Nephron progenitor cell (in vitro differentiated cells): ENCODE measurements around the gene GLOD5.

Experiments used
- DNase-seq: peaks from one replicate; pipeline ENCODE4 v3.0.0; 2021
- H3K27ac Mint-ChIP-seq: 2 replicates; pipeline ENCODE4 v1.8.0; 2021; ENCODE audit warnings: mild to moderate bottlenecking, moderate library complexity, mixed read lengths
- H3K27me3 Mint-ChIP-seq: 2 replicates; pipeline ENCODE4 v1.8.0; 2021; ENCODE audit warnings: mild to moderate bottlenecking, low read depth, mixed read lengths; ENCODE audit not compliant: poor library complexity
- H3K36me3 Mint-ChIP-seq: 2 replicates; pipeline ENCODE4 v1.8.0; 2021; ENCODE audit warnings: low read depth, mixed read lengths
- H3K4me1 Mint-ChIP-seq: 2 replicates; pipeline ENCODE4 v1.8.0; 2021; ENCODE audit warnings: mixed read lengths
- H3K4me3 Mint-ChIP-seq: 2 replicates; pipeline ENCODE4 v1.8.0; 2021; ENCODE audit warnings: mild to moderate bottlenecking, moderate library complexity, mixed read lengths
- H3K9me3 Mint-ChIP-seq: 2 replicates; pipeline ENCODE4 v1.8.0; 2021; ENCODE audit warnings: mild to moderate bottlenecking, moderate library complexity, mixed read lengths
- CTCF ChIP-seq: fragments of 200-600 bp; sonication (generic); IDR thresholded peaks from 2 replicates; pipeline ENCODE4 v1.5.0; 2021; ENCODE audit warnings: antibody characterized with exemption

GLOD5 gene

GRCh38 chrX:48747415-48748016 lies 14.0 kb upstream of the GLOD5 start:
- Mint-ChIP-seq H3K9me3 (peaks cover 46% of the 10 kb centered on the region), H3K36me3 (no peaks in the 10 kb centered on the region), H3K4me1 (peaks cover 22% of the 10 kb centered on the region), H3K27me3 (peaks cover 10% of the 10 kb centered on the region), H3K4me3 (no peak overlapping the region), H3K27ac (peak overlapping the region; percentile 74)
- DNase-seq = peak; percentile 11
- no peak for TF ChIP-seq CTCF

DNA sequence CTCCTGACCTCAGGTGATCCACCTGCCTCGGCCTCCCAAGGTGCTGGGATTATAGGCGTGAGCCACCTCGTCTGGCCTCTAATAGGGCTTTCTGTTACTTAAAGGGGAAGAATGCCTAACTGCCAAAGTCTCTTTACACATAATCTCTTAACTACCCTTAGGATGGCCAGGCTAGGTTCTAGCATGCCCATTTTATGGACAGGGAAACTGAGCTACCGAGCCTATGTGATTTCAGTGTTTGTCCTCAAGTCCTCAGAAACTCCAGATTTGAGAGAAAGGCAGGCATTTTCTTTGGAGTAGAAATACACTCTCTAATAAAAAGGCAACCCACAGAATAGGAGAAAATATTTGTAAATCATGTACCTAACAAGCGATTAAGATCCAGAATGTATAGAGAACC lies 12.4 kb upstream of the GLOD5 start:
- Mint-ChIP-seq H3K9me3 (peaks cover 45% of the 10 kb centered on the region), H3K4me1 (peaks cover 22% of the 10 kb centered on the region), H3K27me3 (peaks cover 18% of the 10 kb centered on the region), H3K4me3 (no peak overlapping the region), H3K36me3 (no peaks in the 10 kb centered on the region), H3K27ac (no peak overlapping the region)
- TF ChIP-seq CTCF = no peak
- no peak for DNase-seq

DNA sequence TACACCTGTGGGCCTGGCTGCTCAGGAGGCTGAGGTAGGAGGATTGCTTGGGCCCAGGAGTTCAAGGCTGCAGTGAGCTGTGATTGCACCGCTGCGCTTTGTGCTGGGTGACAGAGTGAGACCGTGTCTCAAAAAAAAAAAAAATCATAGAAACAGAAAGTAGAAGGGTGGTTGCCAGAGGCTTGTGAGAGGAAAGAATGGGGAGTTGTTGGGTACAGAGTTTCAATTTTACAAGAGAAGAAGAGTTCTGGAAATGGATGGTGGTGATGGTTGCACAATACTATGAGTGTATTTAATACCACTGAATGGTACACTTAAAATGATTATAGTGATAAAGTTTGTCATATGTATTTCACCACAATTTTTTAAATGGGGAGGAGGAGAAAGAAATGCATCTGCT lies 10.2 kb upstream of the GLOD5 start:
- H3K27me3 Mint-ChIP-seq = peaks cover 11% of the 10 kb centered on the region
- H3K36me3 Mint-ChIP-seq = no peaks in the 10 kb centered on the region
- peaks cover 14% of the 10 kb centered on the region for H3K4me1 Mint-ChIP-seq
- H3K4me3 Mint-ChIP-seq = no peak overlapping the region
- no peak overlapping the region for H3K27ac Mint-ChIP-seq
- no peak for DNase-seq
- peaks cover 50% of the 10 kb centered on the region for H3K9me3 Mint-ChIP-seq
- TF ChIP-seq CTCF = no peak

DNA sequence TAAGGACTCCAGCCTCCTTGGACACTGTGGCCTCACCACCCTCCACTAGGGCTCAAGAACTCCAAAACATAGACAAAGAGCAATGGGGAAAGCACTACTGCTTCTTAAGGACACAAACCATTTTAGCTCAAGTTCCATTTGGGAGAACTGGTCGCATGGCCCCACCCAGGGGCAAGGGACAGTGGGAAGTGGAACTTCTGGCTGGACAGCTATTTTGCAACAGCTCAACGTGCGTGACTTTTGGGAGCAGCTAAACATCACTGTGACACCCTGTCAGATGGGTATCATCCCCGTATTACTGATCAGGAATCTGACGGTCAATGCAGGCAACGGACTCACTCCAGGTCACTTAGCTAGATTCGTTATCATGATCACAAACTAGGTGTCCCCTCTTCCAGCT lies 9.0 kb upstream of the GLOD5 start:
- Mint-ChIP-seq H3K4me1 (peaks cover 5% of the 10 kb centered on the region), H3K4me3 (no peak overlapping the region), H3K9me3 (peaks cover 48% of the 10 kb centered on the region), H3K27ac (no peak overlapping the region), H3K36me3 (no peaks in the 10 kb centered on the region), H3K27me3 (peaks cover 11% of the 10 kb centered on the region)
- DNase-seq = no peak
- TF ChIP-seq CTCF = no peak

GRCh38 chrX:48753708-48754228 lies 7.8 kb upstream of the GLOD5 start:
- Mint-ChIP-seq H3K27me3 (peaks cover 11% of the 10 kb centered on the region), H3K4me1 (no peaks in the 10 kb centered on the region), H3K36me3 (no peaks in the 10 kb centered on the region), H3K4me3 (no peak overlapping the region), H3K9me3 (peaks cover 50% of the 10 kb centered on the region), H3K27ac (no peak overlapping the region)
- TF ChIP-seq CTCF = no peak
- DNase-seq = no peak

DNA sequence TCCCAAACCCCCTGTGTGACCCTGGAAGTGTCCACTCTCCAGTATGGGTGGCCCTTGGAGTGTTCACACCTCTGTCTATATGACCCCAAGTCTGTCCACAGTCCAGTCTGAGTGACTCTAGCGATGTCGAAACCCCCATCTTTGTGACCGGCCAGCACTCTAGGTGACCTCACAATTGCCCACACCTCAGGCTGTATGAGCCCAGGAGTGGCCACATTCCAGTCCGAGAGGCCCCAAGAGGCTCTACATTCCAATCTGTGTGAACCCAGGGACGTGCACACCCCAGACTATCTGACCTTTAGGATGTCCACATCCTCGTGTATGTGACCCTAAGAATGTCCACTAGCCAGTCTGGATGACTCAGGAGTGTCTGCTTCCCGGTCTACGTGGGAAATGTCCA lies 7.3 kb upstream of the GLOD5 start:
- H3K9me3 Mint-ChIP-seq = peaks cover 49% of the 10 kb centered on the region
- H3K4me1 Mint-ChIP-seq = peaks cover under 1% of the 10 kb centered on the region
- no peak for DNase-seq
- H3K27me3 Mint-ChIP-seq = peaks cover 11% of the 10 kb centered on the region
- H3K36me3 Mint-ChIP-seq = no peaks in the 10 kb centered on the region
- no peak overlapping the region for H3K4me3 Mint-ChIP-seq
- TF ChIP-seq CTCF = no peak
- H3K27ac Mint-ChIP-seq = no peak overlapping the region
